Sigmoid colon (tissue), 7 donors: ENCODE data around the gene IER5. TPM values are rescaled to one million over a fixed set of nuclear protein-coding genes. Genes with fewer than 3 reads are reported as not detected.

Source experiments
- DNase-seq: peaks from one replicate; pipeline ENCODE4 v3.0.0-alpha.2; 2019
- H3K27ac ChIP-seq, 4 donors: fragments of 200-600 bp; sonication (generic); one replicate each; pipeline ENCODE4 v1.5.1; 2016 to 2019; ENCODE audit warnings: mild to moderate bottlenecking in 1 of 4
- H3K27me3 ChIP-seq, 3 donors: fragments of 200-600 bp; sonication (generic); one replicate each; pipeline ENCODE4 v1.5.1; 2019; ENCODE audit warnings: mild to moderate bottlenecking in 1 of 3
- H3K36me3 ChIP-seq, 4 donors: fragments of 200-600 bp; sonication (generic); one replicate each; pipeline ENCODE4 v1.5.1; 2016 to 2019
- H3K4me1 ChIP-seq, 4 donors: fragments of 200-600 bp; sonication (generic); one replicate each; pipeline ENCODE4 v1.5.1; 2017 to 2019
- H3K4me3 ChIP-seq, 4 donors: fragments of 200-600 bp; sonication (generic); one replicate each; pipeline ENCODE4 v1.5.1; 2017 to 2019; ENCODE audit warnings: mild to moderate bottlenecking in 2 of 4, moderate library complexity in 1 of 4
- H3K9me3 ChIP-seq, 4 donors: fragments of 200-600 bp in 3 of 4; sonication (generic) in 3 of 4; one replicate each; pipeline versions ENCODE4 v1.5.1 to v1.6.1; 2013 to 2019
- CTCF ChIP-seq, 4 experiments: fragments of 450-650 bp in 3 of 4; fragments of 200-600 bp in 1 of 4; IDR thresholded peaks; one replicate each; pipeline ENCODE4 v1.5.1; 2016 to 2019; ENCODE audit warnings: antibody characterized with exemption in 4 of 4, mild to moderate bottlenecking in 3 of 4, moderate library complexity in 2 of 4
- EP300 ChIP-seq, 4 donors: sonication (generic); formaldehyde crosslinking; IDR thresholded peaks; one replicate each; pipeline ENCODE4 v1.6.1; 2017; ENCODE audit warnings: antibody characterized with exemption in 4 of 4
- POLR2A ChIP-seq, 2 donors: fragments of 450-650 bp; IDR thresholded peaks; one replicate each; pipeline ENCODE4 v1.6.1; 2016; ENCODE audit warnings: antibody characterized with exemption in 2 of 2, mild to moderate bottlenecking in 2 of 2, moderate library complexity in 2 of 2
- POLR2AphosphoS5 ChIP-seq, 4 donors: sonication (generic); formaldehyde crosslinking; IDR thresholded peaks; one replicate each; pipeline ENCODE4 v1.6.1; 2017; ENCODE audit warnings: antibody characterized with exemption in 4 of 4
- WGBS, 2 donors: extraction: QIAGEN DNeasy Blood & Tissue Kit; methylation state at CpG; one replicate each; pipeline ENCODE4 v1.1.7; 2013; 5-methylcytosine and 5-hydroxymethylcytosine counted together
- intact Hi-C: fragments of 100-400 bp; cut with DNase I; formaldehyde crosslinking; loops from one replicate; pipeline ENCODE4 v1.15.1; 2023
- polyA plus RNA-seq, 3 donors: library from polyadenylated mRNA; stranded (reverse); fragments of 200-250 nt; gene quantifications; one replicate each; pipeline ENCODE4 v1.2.3, GENCODE V29; 2013
- total RNA-seq, 4 donors: library from RNA; depleted of rRNA; stranded (reverse); fragments of >200 nt; gene quantifications; one replicate each; pipeline ENCODE4 v1.1.0, GENCODE V29; 2016
- donor health status: healthy with polysubstance abuse.
- donor health status: Bipolar disorder and iron deficiency.
- donor health status: healthy.

IER5 gene
- total and polyA plus RNA-seq, 7 donors = 7.7 to 11.7 (median 9.6) TPM

GRCh38 chr1:181140398-181140797 lies 51.9 kb downstream of the IER5 start:
- H3K4me3 ChIP-seq = no peak overlapping the region
- H3K4me1 ChIP-seq = peaks cover 0 to 23% (median 20%) of the 10 kb centered on the region in 4 donors
- DNase-seq = peak; percentile 10
- TF ChIP-seq EP300 (IDR thresholded peaks at IDR 0.05) (no peak), CTCF (IDR thresholded peaks at IDR 0.05) (no peak), POLR2AphosphoS5 (IDR thresholded peaks at IDR 0.05) (no peak), POLR2A (IDR thresholded peaks at IDR 0.05) (no peak)
- WGBS, 2 donors = 75 to 82% methylated on average over 4 of the region's 4 CpGs
- H3K27ac ChIP-seq = no peak overlapping the region
- no peaks in the 10 kb centered on the region for H3K36me3 ChIP-seq
- no peaks in the 10 kb centered on the region for H3K27me3 ChIP-seq
- no peaks in the 10 kb centered on the region for H3K9me3 ChIP-seq
- intact Hi-C loops = loop anchor here (5.0 to 10.0 kb wide), 5 partner anchors 33 to 626 kb away; partner anchors contain the start of gene XPR1

DNA sequence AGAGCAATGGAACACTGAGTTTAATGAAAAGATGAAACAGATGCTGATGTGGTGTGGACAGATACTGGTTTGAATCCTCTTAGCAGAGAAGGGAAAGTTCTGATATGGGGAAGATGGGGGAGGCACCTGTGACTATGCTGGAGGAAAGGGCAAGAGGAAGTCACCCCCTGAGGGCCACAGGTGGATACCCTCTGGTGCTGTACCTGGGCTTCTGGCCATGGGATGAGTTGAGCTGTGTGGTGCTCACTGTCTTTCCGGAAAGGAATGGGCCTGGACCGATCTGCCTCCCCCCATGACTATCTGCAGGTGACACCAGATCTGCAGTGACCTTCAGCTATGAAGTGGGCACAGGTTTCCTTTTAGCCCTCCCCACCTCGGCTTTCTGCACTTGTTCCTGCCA lies 52.4 kb downstream of the IER5 start:
- H3K27ac ChIP-seq = no peak overlapping the region
- H3K4me3 ChIP-seq = no peak overlapping the region
- TF ChIP-seq POLR2A (IDR thresholded peaks at IDR 0.05) (no peak), CTCF (IDR thresholded peaks at IDR 0.05) (no peak), POLR2AphosphoS5 (IDR thresholded peaks at IDR 0.05) (no peak), EP300 (IDR thresholded peaks at IDR 0.05) (no peak)
- DNase-seq = peak; percentile 49
- no peaks in the 10 kb centered on the region for H3K9me3 ChIP-seq
- H3K36me3 ChIP-seq = no peaks in the 10 kb centered on the region
- intact Hi-C loops = loop anchor here (5.0 to 10.0 kb wide), 5 partner anchors 34 to 626 kb away; partner anchors contain the start of gene XPR1
- no peaks in the 10 kb centered on the region for H3K27me3 ChIP-seq
- WGBS, 2 donors = 88 to 89% methylated on average over 3 of the region's 3 CpGs
- peaks cover 0 to 19% (median 16%) of the 10 kb centered on the region in 4 donors for H3K4me1 ChIP-seq

DNA sequence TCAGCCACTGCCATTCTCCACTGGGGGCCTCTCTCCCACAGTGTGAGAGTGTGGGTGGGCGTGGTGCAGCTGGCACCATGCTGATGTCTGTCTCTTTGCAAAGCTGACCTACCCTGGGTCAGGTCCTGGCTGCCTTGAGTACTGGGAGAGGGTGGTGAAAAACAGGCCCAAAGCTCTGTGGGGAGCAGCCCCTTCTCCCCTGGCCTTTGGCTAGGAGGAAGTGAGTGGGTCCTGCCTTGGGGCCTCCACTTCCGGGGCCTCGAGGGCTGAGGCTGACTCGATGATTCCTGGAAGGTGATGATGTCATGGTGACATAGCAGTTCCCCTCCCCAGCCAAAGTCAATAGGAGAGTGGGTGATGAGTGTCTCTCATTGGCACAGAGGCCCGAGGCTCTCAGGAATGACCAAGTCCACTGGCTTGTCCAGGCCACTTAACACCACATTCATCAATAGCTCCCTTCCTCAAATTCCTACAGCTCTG lies 53.0 kb downstream of the IER5 start:
- WGBS, 2 donors = 47 to 63% methylated on average over 5 of the region's 5 CpGs
- no peaks in the 10 kb centered on the region for H3K27me3 ChIP-seq
- TF ChIP-seq EP300 (IDR thresholded peaks at IDR 0.05) (no peak), POLR2AphosphoS5 (IDR thresholded peaks at IDR 0.05) (peak in 1 of 4 donors; percentile 30), POLR2A (IDR thresholded peaks at IDR 0.05) (no peak)
- H3K4me1 ChIP-seq = peaks cover 0 to 15% (median 11%) of the 10 kb centered on the region in 4 donors
- no peak overlapping the region for H3K4me3 ChIP-seq
- H3K9me3 ChIP-seq = no peaks in the 10 kb centered on the region
- H3K27ac ChIP-seq = peak overlapping the region in 2 of 4 donors; percentile 34 to 56
- DNase-seq = peak; percentile 67
- intact Hi-C loops = loop anchor here (5.0 to 10.0 kb wide), 5 partner anchors 34 to 627 kb away; partner anchors contain the start of gene XPR1
- no peaks in the 10 kb centered on the region for H3K36me3 ChIP-seq

Other genes with a start within 250 kb of the IER5 start
- gene KIAA1614, start 175.8 kb upstream of the IER5 start, total RNA-seq = 10 to 100 TPM in 2 of 4 donors, 1 to 10 TPM in 2; 6.3 to 14.8 (median 10.5) TPM
- gene KIAA1614, start 175.8 kb upstream of the IER5 start, polyA plus RNA-seq = 1 to 10 TPM; 1.2 to 2.0 (median 1.8) TPM
- 10 to 100 TPM in 3 of 4 donors, 1 to 10 TPM in 1; 9.9 to 15.5 (median 13.8) TPM for gene STX6, start 65.8 kb upstream of the IER5 start, total RNA-seq
- gene STX6, start 65.8 kb upstream of the IER5 start, polyA plus RNA-seq = 1 to 10 TPM; 6.0 to 10.0 (median 8.6) TPM
- 10 to 100 TPM; 10.3 to 12.2 (median 11.0) TPM for gene MR1, start 54.7 kb upstream of the IER5 start, total RNA-seq
- 1 to 10 TPM; 1.8 to 8.4 (median 3.2) TPM for gene MR1, start 54.7 kb upstream of the IER5 start, polyA plus RNA-seq